HUDEP-2 (cell line): ENCODE results near the gene TRUB2.
A peak's percentile ranks its signal among the peaks of the same experiment; 100 is the strongest.
"Not testable (repeated sequence)": the region's sequence is repeated elsewhere in the genome, so short reads cannot be mapped to it uniquely, and the experiment has no call there.

ENCODE experiments used
- DNase-seq, 76 experiments: peaks; one replicate each; lab custom pipeline; 2025; ENCODE audit not compliant: unreplicated experiment in 76 of 76; lab: John Stamatoyannopoulos, UW

The TRUB2 gene

GRCh38 chr9:128341435-128341849 lies 19.2 kb upstream of the TRUB2 start:
- peak in 71 of 76 experiments; percentile 5 to 83 (median 55) for DNase-seq

- peak in 3 of 76 experiments; percentile 39 to 42 (median 41) for DNase-seq
Observed at GRCh38 chr9:128340691-128341434, 18.6 kb upstream of the TRUB2 start.

- DNase-seq = peak in 70 of 76 experiments; percentile 7 to 86 (median 70)
Observed at GRCh38 chr9:128339761-128340690, 17.8 kb upstream of the TRUB2 start, which contains the start of gene SLC27A4. SLC27A4 (plus strand) TSS chr9:128340527; CDS start chr9:128343133, 2,606 bp downstream.

DNA sequence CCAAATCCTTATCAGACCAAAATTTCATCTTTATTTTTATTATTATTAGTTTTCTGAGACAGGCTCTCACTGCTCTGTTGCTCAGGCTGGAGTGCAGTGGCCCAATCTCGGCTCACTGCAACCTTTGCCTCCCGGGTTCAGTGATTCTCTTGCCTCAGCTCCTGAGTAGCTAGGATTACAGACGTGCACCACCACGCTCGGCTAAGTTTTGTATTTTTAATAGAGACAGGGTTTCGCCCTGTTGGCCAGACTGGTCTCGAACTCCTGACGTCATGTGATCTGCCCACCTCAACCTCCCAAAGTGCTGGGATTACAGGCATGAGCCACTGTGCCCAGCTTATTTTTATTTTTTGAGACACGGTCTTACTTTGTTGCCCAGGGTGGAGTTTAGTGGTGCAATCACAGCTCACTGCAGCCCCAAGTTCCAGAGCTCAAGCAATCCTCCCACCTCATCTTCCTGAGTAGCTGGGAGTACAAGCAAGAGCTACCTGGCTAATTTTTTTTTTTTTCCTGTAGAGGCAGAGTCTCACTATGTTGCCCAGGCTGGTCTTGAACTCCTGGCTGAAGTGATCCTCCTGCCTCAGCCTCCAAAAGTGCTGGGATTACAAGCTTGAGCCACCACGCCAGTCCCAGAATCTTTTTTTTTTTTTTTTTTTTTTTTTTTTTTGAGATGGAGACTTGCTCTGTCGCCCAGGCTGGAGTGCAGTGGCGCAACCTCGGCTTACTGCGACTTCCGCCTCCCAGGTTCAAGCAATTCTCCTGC lies 16.8 kb upstream of the TRUB2 start:
- not testable (repeated sequence) for DNase-seq

- no peak for DNase-seq
Observed at GRCh38 chr9:128337936-128338335, 15.7 kb upstream of the TRUB2 start.

GRCh38 chr9:128335914-128336313 lies 13.7 kb upstream of the TRUB2 start:
- no peak for DNase-seq

GRCh38 chr9:128335161-128335560 lies 12.9 kb upstream of the TRUB2 start:
- DNase-seq = no peak

- DNase-seq = no peak
Observed at GRCh38 chr9:128333451-128333869, 11.2 kb upstream of the TRUB2 start.

DNA sequence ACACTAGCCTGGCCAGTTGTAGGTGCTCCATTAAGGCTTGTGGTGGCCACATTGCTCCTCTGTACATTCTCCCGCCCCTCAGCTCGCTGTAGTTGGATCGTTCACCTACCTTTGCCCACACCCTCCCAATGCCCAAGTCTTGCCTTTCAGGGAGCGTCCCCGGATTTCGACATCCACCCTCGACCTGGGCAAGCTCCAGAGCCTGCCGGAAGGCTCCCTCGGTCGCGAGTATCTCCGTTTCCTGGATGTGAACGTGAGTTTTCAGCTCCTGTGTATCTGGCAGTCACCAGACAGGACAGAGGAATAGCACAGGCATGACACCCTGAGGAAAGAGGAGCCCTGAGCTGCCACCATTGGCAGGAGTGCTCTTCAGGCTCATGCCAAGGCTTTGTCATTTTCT lies 3.4 kb upstream of the TRUB2 start:
- DNase-seq = no peak

DNA sequence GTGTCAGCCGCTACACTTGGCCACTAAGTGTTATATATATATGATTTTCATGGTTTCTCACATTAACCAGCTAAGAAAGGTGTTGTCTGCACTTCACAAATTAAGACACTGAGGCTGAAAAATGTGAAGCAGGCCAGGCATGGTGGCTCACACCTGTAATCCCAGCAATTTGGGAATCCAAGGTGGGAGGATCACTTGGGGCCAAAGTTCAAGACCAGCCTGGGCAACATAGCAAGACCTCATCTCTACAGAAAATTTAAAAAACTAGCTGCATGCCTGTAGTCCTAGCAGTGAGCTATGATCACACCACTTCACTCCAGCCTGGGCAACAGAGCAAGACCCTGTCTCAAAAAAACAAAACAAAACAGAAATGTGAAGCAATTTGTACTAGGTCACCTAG lies 2.2 kb upstream of the TRUB2 start:
- DNase-seq = no peak

- DNase-seq = no peak
Observed at GRCh38 chr9:128323791-128324190, 1.5 kb upstream of the TRUB2 start.

- peak in 1 of 76 experiments; percentile 25 for DNase-seq
Observed at GRCh38 chr9:128323212-128323730, 1.0 kb upstream of the TRUB2 start.

DNA sequence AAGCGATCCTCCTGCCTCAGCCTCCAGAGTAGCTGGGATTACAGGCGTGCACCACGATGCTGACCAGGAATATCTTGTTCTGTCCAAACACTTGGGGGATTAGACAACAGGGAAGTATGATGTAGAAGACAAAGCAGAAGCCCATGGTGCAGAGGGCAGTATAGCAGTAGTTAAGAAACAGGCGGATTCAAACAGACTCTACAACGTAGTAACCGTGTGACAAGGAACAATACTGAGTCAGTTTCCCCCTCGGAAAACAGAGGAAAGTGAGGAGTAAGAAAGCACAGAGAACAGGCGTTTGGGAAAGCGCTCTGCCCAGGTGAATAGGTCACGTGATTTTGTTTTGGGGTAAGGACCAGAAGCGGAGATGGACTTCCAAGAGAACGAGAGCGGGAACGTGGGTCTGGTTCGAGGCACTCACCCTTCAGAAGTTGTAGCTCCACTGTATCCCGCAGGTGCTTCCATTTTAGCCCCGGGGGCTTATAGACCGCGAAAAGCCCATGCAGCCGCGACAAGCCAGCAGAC lies 306 bp downstream of the TRUB2 start:
- DNase-seq = peak in 2 of 76 experiments; percentile 47 to 88

DNA sequence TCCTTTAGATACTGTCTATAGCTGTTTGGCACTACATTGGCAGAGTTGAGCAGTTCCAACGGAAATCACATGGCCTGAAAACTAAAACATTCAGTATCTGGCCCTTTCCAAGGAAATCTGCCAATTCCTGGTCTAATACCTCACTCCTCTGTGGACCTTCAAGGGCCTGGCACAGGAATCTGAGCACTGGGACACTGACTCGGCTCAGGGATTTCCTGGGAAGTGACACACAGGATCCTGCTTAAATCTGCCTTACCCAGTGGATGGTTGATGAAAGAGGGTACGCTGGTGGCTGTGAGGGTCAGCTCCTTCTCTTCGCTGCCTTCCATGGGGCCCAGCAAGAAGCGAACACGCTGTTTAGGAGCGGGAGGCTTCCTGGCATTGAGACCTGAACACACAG lies 904 bp downstream of the TRUB2 start:
- DNase-seq = no peak

DNA sequence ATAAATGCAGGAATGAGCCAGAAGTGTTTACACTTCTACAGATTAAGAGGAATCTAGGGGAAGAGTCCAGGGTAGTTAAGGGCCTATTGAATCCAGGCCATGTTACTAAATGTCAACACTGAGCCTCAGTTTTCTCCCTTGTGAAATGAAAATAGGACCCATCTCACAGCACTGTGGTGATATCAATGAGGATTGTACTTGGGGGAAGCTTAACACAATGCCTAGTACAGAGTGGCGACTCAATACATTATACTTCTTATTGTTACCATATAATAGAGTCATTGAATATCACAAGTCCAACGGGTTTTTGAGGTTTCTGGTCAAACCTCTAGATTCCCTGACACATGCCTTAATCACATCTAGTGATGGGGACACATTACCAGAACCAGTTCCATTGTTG lies 4.6 kb downstream of the TRUB2 start:
- no peak for DNase-seq

DNA sequence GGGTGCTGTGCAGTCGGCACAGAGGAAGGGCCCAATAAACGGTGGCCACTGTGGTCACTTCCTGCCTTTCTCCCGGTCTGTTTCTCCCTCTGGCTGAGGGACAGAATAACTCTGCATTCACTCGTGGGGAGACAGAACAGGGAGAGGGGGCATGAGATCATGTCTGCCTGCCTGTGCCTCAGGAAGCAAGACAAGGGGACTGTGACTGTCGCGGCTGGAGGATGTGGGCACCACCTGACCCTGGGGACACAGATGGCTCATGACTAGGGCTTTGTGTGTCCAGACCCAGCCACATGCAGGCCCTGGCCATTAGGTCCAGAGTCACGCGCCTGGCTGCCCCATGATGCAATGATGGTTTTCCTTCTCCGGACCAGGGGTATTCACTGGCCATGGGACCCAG lies 5.8 kb downstream of the TRUB2 start:
- no peak for DNase-seq

GRCh38 chr9:128314697-128315096 lies 7.5 kb downstream of the TRUB2 start:
- no peak for DNase-seq

- DNase-seq = peak in 13 of 76 experiments; percentile 3 to 32 (median 13)
Observed at GRCh38 chr9:128310461-128310860, 11.8 kb downstream of the TRUB2 start.

DNA sequence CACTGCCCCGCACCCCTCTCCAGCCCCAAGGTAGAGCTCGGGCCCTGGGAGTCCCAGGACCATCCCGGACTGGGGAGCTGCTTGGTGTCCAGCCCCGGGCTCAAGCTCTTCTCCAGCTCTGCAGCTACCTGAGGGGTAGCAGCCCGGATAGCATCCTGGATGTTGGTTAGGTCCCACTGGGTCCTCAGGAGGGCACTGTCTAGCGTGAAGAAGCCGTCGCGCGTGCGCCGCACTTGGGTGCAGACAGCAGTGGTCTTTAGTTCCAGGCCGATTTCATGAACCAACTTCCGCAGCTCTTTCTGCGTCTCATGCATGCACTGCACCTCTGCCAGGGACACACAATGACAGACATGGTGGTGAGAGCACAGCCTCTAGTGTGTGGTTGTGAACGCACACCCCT lies 12.7 kb downstream of the TRUB2 start:
- DNase-seq = no peak

- no peak for DNase-seq
Observed at GRCh38 chr9:128304971-128305288, 17.3 kb downstream of the TRUB2 start.
